Measurements from ENCODE around the gene TLE6.

GRCh38 chr19:3026768-3027167, 49.4 kb downstream of the TLE6 start:
- TF ChIP-seq CTCF (conservative IDR thresholded peaks at IDR 0.05; ENCODE audit: low read length) (no peak), EZH2phosphoT487 (IDR thresholded peaks at IDR 0.05; ENCODE audit: borderline replicate concordance) (no peak)
